Endothelial cell of umbilical vein (primary cell): ENCODE results near the gene SP6.

Source experiments
- POLR2A ChIP-seq: IDR thresholded peaks from 2 replicates; pipeline ENCODE4 v1.6.1; 2012; ENCODE audit warnings: low read depth, mild to moderate bottlenecking, control low read depth, low read length
- TF ChIP-seq, protein P1 (sequence below): IDR thresholded peaks from 2 replicates; pipeline ENCODE4 v1.6.1; 2011; ENCODE audit not compliant: insufficient read depth, insufficient read length

DNA sequence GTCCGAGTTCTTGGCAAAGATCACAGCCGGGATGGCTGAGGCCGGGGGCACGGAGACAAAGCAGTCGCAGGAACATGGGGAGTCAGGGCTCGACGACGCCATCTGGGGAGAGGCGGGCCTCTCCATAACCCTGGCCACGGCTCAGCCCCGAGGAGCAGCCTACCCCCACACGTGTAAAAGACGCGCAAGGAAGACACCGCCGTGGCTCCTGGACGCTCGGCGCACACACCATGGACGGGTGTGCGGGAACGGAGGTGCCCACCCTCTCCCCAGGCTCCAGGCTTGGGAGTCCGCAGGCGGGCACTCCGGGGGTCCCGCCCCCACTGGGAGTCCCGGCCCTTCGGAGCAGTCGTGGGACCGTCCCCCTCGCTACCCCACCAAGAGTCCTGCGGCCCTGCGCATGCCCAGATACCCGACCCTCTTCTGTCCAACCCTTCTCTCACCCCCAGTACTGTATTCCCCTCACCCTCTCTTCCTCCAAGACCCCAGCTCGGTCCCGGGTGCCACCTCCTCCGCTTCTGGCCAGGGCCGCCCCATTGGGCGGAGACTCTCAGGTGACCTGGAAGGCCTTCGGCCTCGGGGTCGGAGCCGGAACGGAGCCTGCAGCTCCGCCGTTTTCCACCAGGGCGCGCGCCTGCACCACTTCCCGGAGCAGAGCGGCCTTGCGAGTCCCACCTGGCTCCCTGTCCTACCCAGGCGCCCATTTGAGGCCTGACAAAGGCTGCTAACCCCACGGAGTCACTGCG is 10.0 kb downstream of the SP6 start, which contains the start of gene SCRN2:
- peak; percentile 32 for TF ChIP-seq POLR2A
- TF ChIP-seq, protein P1, sequence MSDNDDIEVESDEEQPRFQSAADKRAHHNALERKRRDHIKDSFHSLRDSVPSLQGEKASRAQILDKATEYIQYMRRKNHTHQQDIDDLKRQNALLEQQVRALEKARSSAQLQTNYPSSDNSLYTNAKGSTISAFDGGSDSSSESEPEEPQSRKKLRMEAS: no peak
